Measurements from ENCODE around the gene SLC1A4. TPM values are rescaled to one million over a fixed set of nuclear protein-coding genes. Genes with fewer than 3 reads are reported as not detected.
"Not testable (repeated sequence)": the region's sequence is repeated elsewhere in the genome, so short reads cannot be mapped to it uniquely, and the experiment has no call there.

The SLC1A4 gene
- total and polyA plus RNA-seq, 4 donors = 3.4 to 23.4 (median 9.6) TPM

- no peak for TF ChIP-seq HNF4G (IDR thresholded peaks at IDR 0.05)
- TF ChIP-seq JUND (IDR thresholded peaks at IDR 0.05) = no peak
- no peak for TF ChIP-seq TAF1 (conservative IDR thresholded peaks at IDR 0.05)
Measured at GRCh38 chr2:65018141-65018582, 29.0 kb downstream of the SLC1A4 start (continued).

GRCh38 chr2:65019010-65019409 lies 29.8 kb downstream of the SLC1A4 start:
- Histone ChIP-seq H3K27me3 (ENCODE audit: control insufficient read depth in 4 of 4, insufficient read depth in 4 of 4, low read length in 3 of 4) (no peaks in the 10 kb centered on the region), H3K9me3 (ENCODE audit: control insufficient read depth in 4 of 4, low read length in 3 of 4) (no peaks in the 10 kb centered on the region), H3K27ac (ENCODE audit: low read depth in 1 of 2, low read length in 2 of 2) (no peak overlapping the region), H3K36me3 (ENCODE audit: control insufficient read depth in 4 of 4, insufficient read depth in 3 of 4, low read depth in 1 of 4, low read length in 3 of 4) (peaks cover 6 to 26% (median 14%) of the 10 kb centered on the region in 4 donors), H3K4me3 (ENCODE audit: low read depth in 1 of 3, low read length in 3 of 3) (no peak overlapping the region), H3K4me1 (ENCODE audit: control insufficient read depth in 4 of 4, insufficient read depth in 4 of 4, low read length in 3 of 4) (no peaks in the 10 kb centered on the region), H3K9ac (ENCODE audit: low read depth in 1 of 2, low read length in 2 of 2) (no peak overlapping the region)
- no peak for DNase-seq (ENCODE audit: low spot score)
- no peak for TF ChIP-seq JUND (IDR thresholded peaks at IDR 0.05)
- no peak for TF ChIP-seq GABPA (IDR thresholded peaks at IDR 0.05 in 1 of 2, conservative IDR thresholded peaks at IDR 0.05 in 1 of 2)
- no peak for TF ChIP-seq MAX (IDR thresholded peaks at IDR 0.05)
- TF ChIP-seq ZBTB33 (IDR thresholded peaks at IDR 0.05) = no peak
- 85% methylated on average over 1 of the region's 1 CpG for WGBS

DNA sequence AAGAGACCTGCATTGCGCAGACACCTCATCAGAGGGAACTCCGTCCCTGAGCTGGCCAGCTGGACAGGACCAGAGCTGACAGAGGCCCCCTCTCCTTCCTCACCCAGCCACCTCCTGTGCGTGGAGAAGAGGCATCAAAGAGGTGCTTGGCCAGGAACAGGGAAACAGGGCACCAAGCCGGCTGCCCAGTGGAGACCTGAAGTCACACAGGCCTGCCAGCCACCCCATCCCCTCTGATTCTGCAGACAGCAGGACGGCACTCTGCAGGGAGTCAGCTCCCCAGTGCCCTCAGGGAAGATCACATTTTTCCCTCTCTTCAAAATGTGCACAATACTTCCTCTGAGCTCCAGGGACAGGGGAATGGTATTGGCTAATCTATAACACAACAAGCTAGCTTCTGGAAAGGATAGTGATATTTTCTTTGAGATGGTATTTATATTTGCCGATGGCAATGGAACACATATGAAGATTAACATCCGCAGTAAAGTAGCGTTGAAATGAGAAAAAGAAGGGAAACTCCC lies 30.5 kb downstream of the SLC1A4 start:
- DNase-seq (ENCODE audit: low spot score) = no peak
- Histone ChIP-seq H3K4me3 (ENCODE audit: low read depth in 1 of 3, low read length in 3 of 3) (no peak overlapping the region), H3K9me3 (ENCODE audit: control insufficient read depth in 4 of 4, low read length in 3 of 4) (no peaks in the 10 kb centered on the region), H3K36me3 (ENCODE audit: control insufficient read depth in 4 of 4, insufficient read depth in 3 of 4, low read depth in 1 of 4, low read length in 3 of 4) (peaks cover 6 to 26% (median 14%) of the 10 kb centered on the region in 4 donors), H3K4me1 (ENCODE audit: control insufficient read depth in 4 of 4, insufficient read depth in 4 of 4, low read length in 3 of 4) (no peaks in the 10 kb centered on the region), H3K9ac (ENCODE audit: low read depth in 1 of 2, low read length in 2 of 2) (no peak overlapping the region), H3K27ac (ENCODE audit: low read depth in 1 of 2, low read length in 2 of 2) (no peak overlapping the region), H3K27me3 (ENCODE audit: control insufficient read depth in 4 of 4, insufficient read depth in 4 of 4, low read length in 3 of 4) (no peaks in the 10 kb centered on the region)
- TF ChIP-seq ZBTB33 (IDR thresholded peaks at IDR 0.05) (no peak), FOXA1 (IDR thresholded peaks at IDR 0.05) (no peak), MAX (IDR thresholded peaks at IDR 0.05) (no peak), NR2F2 (IDR thresholded peaks at IDR 0.05) (no peak), JUND (IDR thresholded peaks at IDR 0.05) (no peak), CTCF (IDR thresholded peaks at IDR 0.05; ENCODE audit: low read depth, low read length, missing input control) (no peak)
- WGBS = 94% methylated on average over 8 of the region's 8 CpGs

DNA sequence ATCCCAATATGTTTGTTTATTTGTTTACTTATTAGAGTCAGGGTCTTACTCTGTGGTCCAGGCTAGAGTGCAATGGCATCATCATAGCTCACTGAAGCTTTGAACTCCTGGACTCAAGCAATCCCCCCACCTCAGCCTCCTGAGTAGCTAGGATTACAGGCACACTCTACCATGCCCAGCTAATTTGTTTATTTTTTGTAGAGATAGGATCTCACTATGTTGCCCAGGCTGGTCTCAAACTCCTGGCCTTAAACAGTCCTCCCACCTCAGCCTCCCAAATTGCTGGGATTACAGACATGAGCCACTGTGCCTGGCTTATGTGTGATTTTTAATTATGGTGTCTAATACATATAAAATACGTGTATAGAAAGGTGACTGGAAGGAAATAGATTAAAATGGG lies 31.1 kb downstream of the SLC1A4 start:
- not testable (repeated sequence) for H3K27ac ChIP-seq (ENCODE audit: low read depth in 1 of 2, low read length in 2 of 2); H3K9ac ChIP-seq (ENCODE audit: low read depth in 1 of 2, low read length in 2 of 2); H3K4me3 ChIP-seq (ENCODE audit: low read depth in 1 of 3, low read length in 3 of 3); H3K27me3 ChIP-seq (ENCODE audit: control insufficient read depth in 4 of 4, insufficient read depth in 4 of 4, low read length in 3 of 4); H3K4me1 ChIP-seq (ENCODE audit: control insufficient read depth in 4 of 4, insufficient read depth in 4 of 4, low read length in 3 of 4); DNase-seq (ENCODE audit: low spot score); H3K9me3 ChIP-seq (ENCODE audit: control insufficient read depth in 4 of 4, low read length in 3 of 4)
- 95% methylated on average over 1 of the region's 1 CpG for WGBS
- peaks cover 6 to 26% (median 14%) of the 10 kb centered on the region in 4 donors for H3K36me3 ChIP-seq (ENCODE audit: control insufficient read depth in 4 of 4, insufficient read depth in 3 of 4, low read depth in 1 of 4, low read length in 3 of 4)

Measured in liver (tissue), 9 donors.